HG02759 (cell line): ENCODE data around the gene EHMT2.
A peak's percentile ranks its signal among the peaks of the same experiment; 100 is the strongest.
"Not testable (repeated sequence)": the region's sequence is repeated elsewhere in the genome, so short reads cannot be mapped to it uniquely, and the experiment has no call there.

Experiments
- ATAC-seq: cut with Tn5 transposase; IDR thresholded peaks from one replicate; pipeline ENCODE4 v1.9.1; 2021; ENCODE audit warnings: mild to moderate bottlenecking, moderate library complexity; ENCODE audit not compliant: unreplicated experiment

EHMT2 gene

DNA sequence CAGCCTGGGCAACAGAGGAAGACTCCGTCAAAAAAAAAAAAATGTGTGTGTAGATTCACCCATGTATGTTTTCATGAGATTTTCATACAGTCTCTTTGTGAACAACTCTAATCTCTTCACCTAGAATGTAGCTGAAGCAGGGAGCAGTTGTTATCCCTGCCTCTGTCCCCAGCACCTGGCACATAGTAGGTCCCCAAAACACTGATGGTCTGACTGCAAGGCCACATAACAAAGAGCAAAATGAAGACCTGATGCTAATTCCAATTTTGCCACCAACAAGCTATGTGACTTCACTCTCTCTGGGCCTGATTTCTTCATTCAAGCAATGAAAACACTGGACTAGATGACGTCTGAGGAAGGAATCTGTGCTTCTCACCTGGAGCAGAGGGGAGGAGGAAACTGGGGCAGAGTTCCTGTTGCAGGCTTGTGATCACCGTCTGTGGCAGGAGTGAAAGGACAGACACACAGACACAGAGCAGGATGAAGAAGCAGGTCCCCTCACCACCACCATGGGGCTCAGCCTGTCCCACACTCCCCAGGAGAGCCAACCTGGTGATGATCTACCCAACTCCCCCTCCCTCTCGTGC lies 23.3 kb downstream of the EHMT2 start:
- ATAC-seq: no peak

- no peak for ATAC-seq
Measured at GRCh38 chr6:31871046-31871659, 26.3 kb downstream of the EHMT2 start.

GRCh38 chr6:31870385-31870921 lies 27.0 kb downstream of the EHMT2 start:
- ATAC-seq: no peak

DNA sequence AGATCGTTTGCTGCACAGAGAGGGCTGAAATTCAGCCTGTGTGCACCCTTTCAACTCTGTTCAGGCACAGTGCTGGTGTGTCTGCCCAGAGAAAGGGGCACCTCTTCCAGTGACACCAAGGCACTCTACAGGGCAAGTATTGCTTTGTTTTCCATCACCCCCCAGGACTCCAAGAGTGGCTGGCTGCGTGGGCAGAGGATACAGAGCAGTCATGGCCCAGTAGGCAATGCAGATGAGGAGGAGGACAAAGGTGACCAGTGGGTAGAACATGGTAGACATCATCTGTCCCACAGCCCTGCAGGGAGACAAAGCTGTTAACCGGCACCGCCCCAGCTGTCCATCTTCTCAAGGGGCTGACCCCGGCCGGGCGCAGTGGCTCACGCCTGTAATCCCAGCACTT lies 28.2 kb downstream of the EHMT2 start:
- no peak for ATAC-seq

- ATAC-seq: not testable (repeated sequence)
Measured at GRCh38 chr6:31868658-31868971, 28.9 kb downstream of the EHMT2 start.

DNA sequence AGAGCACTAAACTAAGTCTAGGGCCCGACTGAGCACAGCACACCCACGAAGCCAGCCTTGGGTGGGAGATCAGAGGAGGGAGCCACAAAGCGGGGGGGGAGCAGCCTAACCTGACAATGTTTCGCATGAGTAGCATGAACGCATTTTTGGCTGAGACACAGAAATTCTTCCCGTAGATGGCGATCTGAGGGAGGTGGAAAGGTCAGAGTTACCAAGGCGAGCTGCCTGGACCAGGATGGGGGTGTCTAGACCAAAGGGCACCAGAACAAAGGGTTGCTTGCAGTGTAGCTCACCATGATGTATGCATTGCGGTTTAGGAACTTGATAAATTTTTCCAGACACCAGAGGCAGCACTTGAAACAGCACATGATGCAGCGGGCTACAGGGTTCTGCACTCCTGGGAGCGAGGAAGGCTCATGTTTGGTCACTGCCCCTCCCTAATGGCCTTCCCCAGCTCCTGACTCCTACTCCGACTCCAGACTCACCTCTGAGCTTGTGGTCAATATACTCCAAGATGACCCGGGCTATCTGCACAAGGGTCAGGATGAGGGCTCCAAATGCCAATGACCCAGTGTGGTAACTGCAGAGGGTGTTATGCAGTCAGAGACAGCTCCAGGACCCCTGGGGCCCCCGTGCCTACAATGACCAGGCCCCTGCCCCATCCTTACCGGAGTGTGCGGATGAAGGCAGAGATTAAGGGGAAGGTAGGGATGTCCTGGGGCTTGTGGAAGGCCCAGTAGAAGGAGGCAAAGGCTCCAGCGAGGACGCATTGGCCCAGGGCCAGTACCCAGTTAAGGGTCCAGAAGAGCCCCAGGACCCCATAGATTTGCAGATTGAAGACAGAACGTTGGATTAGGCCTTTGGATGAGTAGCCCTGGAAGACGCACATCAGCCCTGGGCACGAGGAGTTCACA lies 32.0 kb downstream of the EHMT2 start:
- no peak for ATAC-seq

GRCh38 chr6:31864818-31865204 lies 32.7 kb downstream of the EHMT2 start:
- no peak for ATAC-seq

GRCh38 chr6:31864123-31864562 lies 33.4 kb downstream of the EHMT2 start:
- ATAC-seq: not testable (repeated sequence)

GRCh38 chr6:31862344-31863235 lies 34.9 kb downstream of the EHMT2 start, which contains the start of gene NEU1:
Gene NEU1 (minus strand): TSS chr6:31862821. CDS start chr6:31862776, 45 bp downstream.
- ATAC-seq: peak; percentile 94

- ATAC-seq: no peak
Measured at GRCh38 chr6:31861919-31862343, 35.6 kb downstream of the EHMT2 start.

GRCh38 chr6:31861150-31861549 lies 36.3 kb downstream of the EHMT2 start:
- no peak for ATAC-seq

DNA sequence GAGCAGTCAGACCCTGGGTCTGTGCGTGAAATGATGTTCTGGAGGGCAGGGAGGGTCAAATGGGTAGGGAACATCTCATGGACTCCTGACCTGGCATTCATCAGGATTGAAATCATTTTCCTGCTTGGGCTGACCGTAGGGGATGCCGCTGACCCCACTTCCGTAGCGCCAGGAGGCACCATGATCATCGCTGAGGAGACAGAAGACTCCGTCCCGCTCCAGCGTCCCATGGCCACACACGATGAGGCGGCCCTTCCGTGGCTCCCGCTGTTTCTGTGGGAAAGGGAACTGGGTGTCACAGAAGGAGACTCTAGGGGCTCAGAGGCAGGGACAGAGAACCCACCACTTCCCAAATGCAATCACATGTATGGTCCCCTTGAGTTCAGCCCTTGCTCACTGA lies 37.1 kb downstream of the EHMT2 start:
- no peak for ATAC-seq

DNA sequence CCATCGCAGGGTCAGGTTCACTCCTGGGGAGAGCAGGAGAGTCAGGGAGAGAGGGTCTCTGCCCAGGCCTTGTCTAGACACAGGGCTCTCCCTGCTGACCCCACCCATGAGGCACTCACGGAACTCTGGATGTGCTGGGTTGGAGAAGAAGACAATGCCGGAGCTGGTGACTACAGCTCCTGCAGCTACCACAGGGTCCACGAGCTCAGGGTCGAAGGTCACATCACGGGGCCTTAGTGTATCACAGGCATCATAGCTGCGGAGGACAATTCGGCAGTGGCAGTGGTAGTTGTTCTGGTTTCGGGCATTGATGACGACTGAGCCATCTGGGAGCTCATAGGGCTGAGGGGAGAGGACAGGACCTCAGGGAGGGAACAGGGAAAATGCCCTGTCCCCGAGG lies 37.6 kb downstream of the EHMT2 start:
- ATAC-seq: no peak

GRCh38 chr6:31858707-31859106 lies 38.8 kb downstream of the EHMT2 start:
- ATAC-seq: no peak

DNA sequence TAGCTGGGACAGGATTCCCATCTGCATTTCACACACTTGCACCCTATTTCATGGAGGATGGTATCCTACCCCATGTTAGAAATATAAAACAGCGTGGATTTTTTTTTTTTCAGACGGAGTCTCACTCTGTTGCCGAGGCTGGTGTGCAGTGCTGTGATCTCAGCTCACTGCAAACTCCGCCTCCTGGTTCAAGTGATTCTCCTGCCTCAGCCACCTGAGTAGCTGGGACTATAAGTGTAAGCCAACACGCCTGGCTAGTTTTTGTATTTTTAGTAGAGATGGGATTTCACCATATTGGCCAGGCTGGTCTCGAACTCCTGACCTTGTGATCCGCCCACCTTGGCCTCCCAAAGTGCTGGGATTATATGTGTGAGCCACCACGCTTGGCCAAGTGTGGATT lies 39.7 kb downstream of the EHMT2 start:
- not testable (repeated sequence) for ATAC-seq

- ATAC-seq: not testable (repeated sequence)
Measured at GRCh38 chr6:31851980-31852718, 45.3 kb downstream of the EHMT2 start.

- ATAC-seq: no peak
Measured at GRCh38 chr6:31851485-31851832, 46.0 kb downstream of the EHMT2 start.

DNA sequence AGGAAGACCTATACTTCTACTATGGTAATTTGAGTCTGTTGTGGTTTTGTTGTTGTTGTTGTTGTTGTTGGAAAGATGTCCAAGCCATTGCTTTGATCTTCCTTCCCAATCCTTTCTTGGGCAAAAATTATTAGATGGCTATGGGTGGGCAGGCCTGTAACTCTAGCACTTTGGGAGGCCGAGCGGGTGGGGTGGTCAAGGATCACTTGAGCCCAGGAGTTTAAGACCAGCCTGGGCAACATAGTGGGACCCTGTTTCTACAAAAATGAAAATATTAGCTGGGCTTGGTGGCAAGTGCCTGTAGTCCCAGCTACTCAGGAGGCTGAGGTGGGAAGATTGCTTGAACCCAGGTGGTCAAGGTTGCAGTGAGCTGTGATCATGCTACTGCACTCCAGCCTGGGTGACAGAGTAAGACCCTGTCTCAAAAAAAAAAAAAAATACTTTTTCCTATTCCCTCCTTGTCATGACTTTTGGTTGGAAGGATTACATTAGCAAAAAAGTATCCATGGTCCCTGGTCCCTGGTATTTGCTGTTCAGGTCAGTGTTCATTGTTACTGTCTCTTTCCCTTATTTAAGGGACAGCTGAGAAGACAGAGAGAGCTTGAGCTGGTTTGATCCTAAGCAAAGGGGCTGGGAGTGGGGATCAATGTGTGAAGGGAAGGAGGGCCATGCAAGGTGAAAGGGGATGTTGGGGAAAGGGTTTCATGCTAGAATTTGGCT lies 46.6 kb downstream of the EHMT2 start:
- no peak for ATAC-seq

DNA sequence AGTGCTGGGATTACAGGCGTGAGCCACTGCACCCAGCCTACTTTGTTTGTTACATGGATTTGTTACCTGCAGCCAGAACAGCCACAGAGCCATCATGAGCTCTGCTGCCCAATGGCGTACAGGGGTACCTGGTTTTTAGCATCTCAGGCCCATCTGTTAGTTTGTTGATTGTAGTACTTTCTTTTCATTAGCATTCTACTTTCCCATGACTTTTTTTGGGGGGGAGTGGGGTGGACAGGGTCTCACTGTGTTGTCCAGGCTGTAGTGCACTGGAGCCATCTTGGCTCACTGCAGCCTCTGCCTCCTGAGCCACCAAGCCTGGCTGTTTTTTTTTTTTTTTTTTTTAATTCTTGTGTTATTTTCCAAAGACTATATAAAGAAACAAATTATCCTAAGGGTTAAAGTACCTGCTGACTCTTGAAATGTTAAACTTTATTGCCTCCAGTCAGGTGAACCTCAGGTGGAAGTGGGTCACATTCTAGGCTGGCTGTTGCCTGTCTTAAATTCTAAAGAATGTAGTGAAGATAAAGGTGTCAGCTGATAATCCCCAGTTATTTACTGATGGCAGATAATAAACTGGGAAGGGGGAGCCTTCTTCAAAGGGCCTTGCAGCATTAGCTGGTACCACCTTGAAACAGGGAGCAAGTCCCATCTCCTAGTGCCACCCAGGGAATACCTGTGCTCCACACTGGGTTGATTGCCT lies 50.1 kb downstream of the EHMT2 start:
- ATAC-seq: no peak
